ENCODE measurements around the gene LAMC2.

Gene LAMC2

GRCh38 chr1:183218027-183218618 lies 32.1 kb downstream of the LAMC2 start:
- H3K27ac ChIP-seq, result no peak overlapping the region
- no peak for TF ChIP-seq CTCF (IDR thresholded peaks at IDR 0.05)
- TF ChIP-seq ZFX (IDR thresholded peaks at IDR 0.05; ENCODE audit: borderline replicate concordance), result no peak

- TF ChIP-seq ZFX (IDR thresholded peaks at IDR 0.05; ENCODE audit: borderline replicate concordance), result no peak
- no peak for TF ChIP-seq CTCF (IDR thresholded peaks at IDR 0.05)
- H3K27ac ChIP-seq, result no peak overlapping the region
These were observed 33.0 kb downstream of the LAMC2 start for GRCh38 chr1:183218971-183219615.

DNA sequence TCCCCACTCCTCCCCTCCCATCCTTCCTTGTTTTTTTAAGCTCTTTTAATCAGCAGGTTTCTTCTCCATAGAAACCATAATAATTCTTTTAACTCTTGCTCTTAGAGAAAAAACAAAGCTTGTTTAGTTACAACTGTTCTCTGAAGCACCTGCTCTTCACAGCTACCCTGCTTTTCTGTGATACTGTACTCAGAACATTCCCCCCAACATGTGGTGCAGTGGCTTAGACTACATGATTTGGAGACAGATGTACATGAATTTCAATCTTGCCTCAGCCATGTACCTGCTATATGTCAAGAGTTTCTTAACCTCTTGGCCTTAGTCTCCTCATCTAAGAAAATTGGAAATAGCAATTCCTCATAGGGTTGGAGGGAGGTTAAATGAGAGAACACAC lies 33.5 kb downstream of the LAMC2 start:
- TF ChIP-seq CTCF (IDR thresholded peaks at IDR 0.05), result no peak
- no peak for TF ChIP-seq ZFX (IDR thresholded peaks at IDR 0.05; ENCODE audit: borderline replicate concordance)
- no peak overlapping the region for H3K27ac ChIP-seq

- TF ChIP-seq ZFX (IDR thresholded peaks at IDR 0.05; ENCODE audit: borderline replicate concordance), result no peak
- no peak for TF ChIP-seq CTCF (IDR thresholded peaks at IDR 0.05)
- H3K27ac ChIP-seq, result no peak overlapping the region
These were observed 36.8 kb downstream of the LAMC2 start for GRCh38 chr1:183222909-183223308.

DNA sequence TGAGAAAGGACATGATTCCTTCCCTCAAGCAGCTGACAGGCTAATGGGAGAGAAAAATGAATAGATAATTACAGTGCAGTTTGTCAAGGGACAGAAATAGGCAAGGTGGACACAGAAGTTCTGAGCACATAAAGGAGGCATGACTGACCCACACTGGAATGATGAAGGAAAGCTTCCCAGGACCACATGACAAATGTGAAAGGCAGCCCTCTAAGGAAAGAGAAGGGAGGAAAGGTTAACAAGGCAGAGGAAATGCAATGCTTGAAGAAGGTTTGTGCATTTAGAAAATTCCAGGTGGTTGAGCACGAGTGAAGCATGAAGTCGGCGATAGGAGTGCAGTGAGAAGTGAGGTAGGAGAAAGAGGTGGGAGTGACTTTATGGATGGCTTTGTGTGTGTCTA lies 37.4 kb downstream of the LAMC2 start:
- TF ChIP-seq CTCF (IDR thresholded peaks at IDR 0.05), result no peak
- TF ChIP-seq ZFX (IDR thresholded peaks at IDR 0.05; ENCODE audit: borderline replicate concordance), result no peak
- no peak overlapping the region for H3K27ac ChIP-seq

GRCh38 chr1:183226361-183226760 lies 40.3 kb downstream of the LAMC2 start:
- TF ChIP-seq ZFX (IDR thresholded peaks at IDR 0.05; ENCODE audit: borderline replicate concordance), result no peak
- TF ChIP-seq CTCF (IDR thresholded peaks at IDR 0.05), result no peak
- no peak overlapping the region for H3K27ac ChIP-seq

DNA sequence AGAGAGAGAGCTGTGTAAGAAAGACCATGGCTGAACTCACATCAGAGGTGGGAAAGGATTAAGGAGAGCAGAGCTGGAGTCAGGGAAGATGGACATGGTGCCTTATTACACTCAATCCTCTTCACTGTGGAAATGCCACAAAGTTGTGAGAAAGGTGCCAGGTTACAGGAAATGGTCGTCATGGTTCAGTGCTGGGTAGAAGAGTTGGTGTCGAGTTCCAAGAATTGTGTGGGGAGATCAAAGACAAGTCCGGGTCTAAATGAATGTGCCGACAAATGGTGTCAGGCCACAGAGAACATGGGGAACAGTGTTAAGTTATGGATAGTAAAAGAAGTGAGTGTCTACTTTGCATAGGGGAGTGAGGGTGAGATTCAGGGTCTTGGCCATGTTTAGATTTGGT lies 40.9 kb downstream of the LAMC2 start:
- H3K27ac ChIP-seq, result no peak overlapping the region
- TF ChIP-seq ZFX (IDR thresholded peaks at IDR 0.05; ENCODE audit: borderline replicate concordance) (no peak), CTCF (IDR thresholded peaks at IDR 0.05) (no peak)
